ENCODE results near the gene APRT. TPM values are rescaled to one million over a fixed set of nuclear protein-coding genes. Genes with fewer than 3 reads are reported as not detected.
A peak's percentile ranks its signal among the peaks of the same experiment; 100 is the strongest.
"Not testable (repeated sequence)": the region's sequence is repeated elsewhere in the genome, so short reads cannot be mapped to it uniquely, and the experiment has no call there.

APRT gene
- total RNA-seq, 6 donors from 2014 or later = 76.5 to 147 (median 124) TPM

- DNase-seq (peak in 1 of 2 donors; percentile 68), ATAC-seq (ENCODE audit: low FRiP score in 2 of 2) (no peak)
- H3K36me3 ChIP-seq = peaks cover 0 to 53% (median 28%) of the 10 kb centered on the region in 4 donors
- no peaks in the 10 kb centered on the region for H3K27me3 ChIP-seq
- H3K27ac ChIP-seq = no peak overlapping the region
- 88% methylated on average over 16 to 24 of the region's 24 CpGs for WGBS, 2 donors
- TF ChIP-seq CTCF (IDR thresholded peaks at IDR 0.05) (no peak), POLR2A (IDR thresholded peaks at IDR 0.05) (no peak), POLR2AphosphoS5 (IDR thresholded peaks at IDR 0.05) (no peak), EP300 (IDR thresholded peaks at IDR 0.05) (no peak)
- H3K4me3 ChIP-seq = no peak overlapping the region
- peaks cover 0 to 3% (median 0%) of the 10 kb centered on the region in 4 donors for H3K4me1 ChIP-seq
- H3K9me3 ChIP-seq = no peaks in the 10 kb centered on the region
These were observed 17.0 kb upstream of the APRT start for GRCh38 chr16:88828711-88829110.

DNA sequence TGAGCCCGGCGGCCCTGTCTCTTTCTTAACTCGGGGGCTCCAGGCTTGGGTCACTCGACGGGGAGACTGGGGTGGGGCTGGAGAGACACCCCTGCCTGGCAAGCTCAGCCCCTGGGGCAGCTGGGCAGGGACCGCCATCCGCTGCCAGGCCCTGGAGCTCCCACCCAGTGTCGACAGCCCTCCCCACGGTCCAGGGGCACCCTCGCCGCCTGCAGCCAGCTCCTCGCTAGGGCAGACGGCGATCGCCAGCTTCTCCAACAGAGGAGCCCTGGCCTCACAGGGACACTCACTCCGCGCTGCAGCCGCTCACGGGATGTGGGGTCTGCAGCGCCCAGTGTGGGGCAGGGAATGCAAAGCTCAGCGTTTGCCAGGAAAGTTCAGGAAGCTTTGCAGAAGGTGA, 16.0 kb upstream of the APRT start:
- Histone ChIP-seq H3K4me3 (no peak overlapping the region), H3K9me3 (no peaks in the 10 kb centered on the region), H3K27me3 (no peaks in the 10 kb centered on the region), H3K4me1 (peaks cover 0 to 3% (median 0%) of the 10 kb centered on the region in 4 donors), H3K27ac (no peak overlapping the region), H3K36me3 (peaks cover under 1 to 60% (median 32%) of the 10 kb centered on the region in 4 donors)
- 96% methylated on average over 3 to 21 of the region's 21 CpGs for WGBS, 2 donors
- TF ChIP-seq POLR2AphosphoS5 (IDR thresholded peaks at IDR 0.05) (no peak), POLR2A (IDR thresholded peaks at IDR 0.05) (no peak)
- ATAC-seq (ENCODE audit: low FRiP score in 2 of 2) (no peak), DNase-seq (peak in 1 of 2 donors; percentile 65)

GRCh38 chr16:88826070-88826840, 14.5 kb upstream of the APRT start:
- H3K27me3 ChIP-seq = no peaks in the 10 kb centered on the region
- H3K27ac ChIP-seq = no peak overlapping the region
- peak in 1 of 2 donors; percentile 57 for DNase-seq
- no peak overlapping the region for H3K4me3 ChIP-seq
- no peaks in the 10 kb centered on the region for H3K9me3 ChIP-seq
- H3K4me1 ChIP-seq = peaks cover 0 to 3% (median 0%) of the 10 kb centered on the region in 4 donors
- TF ChIP-seq CTCF (IDR thresholded peaks at IDR 0.05) = no peak
- TF ChIP-seq POLR2A (IDR thresholded peaks at IDR 0.05) = no peak
- peaks cover 8 to 75% (median 46%) of the 10 kb centered on the region in 4 donors for H3K36me3 ChIP-seq
- ATAC-seq (ENCODE audit: low FRiP score in 2 of 2) = no peak
- 91 to 93% methylated on average over 20 to 26 of the region's 26 CpGs for WGBS, 2 donors

GRCh38 chr16:88825146-88825545, 13.4 kb upstream of the APRT start:
- H3K4me1 ChIP-seq = peaks cover 0 to 3% (median 0%) of the 10 kb centered on the region in 4 donors
- H3K27ac ChIP-seq = no peak overlapping the region
- no peaks in the 10 kb centered on the region for H3K27me3 ChIP-seq
- DNase-seq = no peak
- no peak for TF ChIP-seq POLR2A (IDR thresholded peaks at IDR 0.05)
- TF ChIP-seq CTCF (IDR thresholded peaks at IDR 0.05) = no peak
- TF ChIP-seq POLR2AphosphoS5 (IDR thresholded peaks at IDR 0.05) = no peak
- TF ChIP-seq EP300 (IDR thresholded peaks at IDR 0.05) = no peak
- no peak overlapping the region for H3K4me3 ChIP-seq
- ATAC-seq (ENCODE audit: low FRiP score in 2 of 2) = no peak
- WGBS, 2 donors = 97% methylated on average over 11 of the region's 12 CpGs; no CpG with 5 or more reads in 1 of the 2 donors
- peaks cover 8 to 84% (median 53%) of the 10 kb centered on the region in 4 donors for H3K36me3 ChIP-seq
- H3K9me3 ChIP-seq = no peaks in the 10 kb centered on the region

DNA sequence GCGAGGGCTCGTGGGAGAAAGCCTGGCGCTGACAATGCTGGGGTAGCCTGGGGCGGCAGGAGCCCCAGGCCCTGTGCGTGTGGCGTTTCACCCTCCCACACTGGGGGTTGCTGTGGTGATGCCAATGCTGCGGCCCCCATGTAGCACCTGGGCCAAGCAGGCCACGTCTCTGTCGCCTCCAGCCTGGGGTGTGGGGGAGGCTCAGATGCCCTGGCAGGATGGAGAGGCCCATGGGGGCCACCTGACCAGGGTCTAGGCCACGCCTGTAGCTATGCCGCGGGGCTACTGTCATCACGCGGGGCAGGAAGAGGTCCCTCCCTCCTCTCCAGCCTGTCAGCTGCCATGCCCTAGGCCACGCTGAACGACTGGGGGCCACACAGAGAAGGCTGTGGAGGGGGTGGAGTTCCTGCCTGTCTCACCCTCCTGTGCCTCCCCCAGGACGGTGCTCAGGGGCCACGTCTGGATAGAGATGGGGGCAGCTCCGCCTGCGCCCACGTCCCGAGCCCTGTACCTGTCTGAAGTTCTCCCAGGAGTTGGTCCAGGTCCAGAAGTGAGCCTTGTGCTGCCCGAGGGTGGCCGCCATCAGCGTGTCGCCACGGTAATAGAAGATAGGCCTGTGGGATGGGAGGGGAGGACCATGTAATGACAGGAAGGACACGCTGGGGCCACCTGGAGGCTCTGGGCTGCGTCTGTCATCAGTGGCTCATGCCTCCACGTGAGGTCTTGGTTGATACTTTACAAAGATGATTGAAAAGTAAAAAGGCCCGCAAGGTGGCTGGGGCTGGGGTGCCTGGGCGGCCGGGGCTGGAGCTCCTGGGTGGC, 12.7 kb upstream of the APRT start:
- Histone ChIP-seq H3K27ac (no peak overlapping the region), H3K36me3 (peaks cover 8 to 83% (median 53%) of the 10 kb centered on the region in 4 donors), H3K27me3 (no peaks in the 10 kb centered on the region), H3K4me3 (no peak overlapping the region), H3K9me3 (no peaks in the 10 kb centered on the region), H3K4me1 (no peaks in the 10 kb centered on the region)
- ATAC-seq (ENCODE audit: low FRiP score in 2 of 2) (no peak), DNase-seq (peak in 1 of 2 donors; percentile 63)
- WGBS, 2 donors = 90 to 92% methylated on average over 17 to 33 of the region's 33 CpGs
- TF ChIP-seq POLR2AphosphoS5 (IDR thresholded peaks at IDR 0.05) = no peak
- TF ChIP-seq POLR2A (IDR thresholded peaks at IDR 0.05) = no peak
- no peak for TF ChIP-seq EP300 (IDR thresholded peaks at IDR 0.05)
- TF ChIP-seq CTCF (IDR thresholded peaks at IDR 0.05) = no peak

- not testable (repeated sequence) for ATAC-seq (ENCODE audit: low FRiP score in 2 of 2); H3K27ac ChIP-seq; H3K27me3 ChIP-seq; H3K4me3 ChIP-seq; H3K9me3 ChIP-seq; H3K4me1 ChIP-seq
- peaks cover 8 to 77% (median 49%) of the 10 kb centered on the region in 4 donors for H3K36me3 ChIP-seq
- peak in 1 of 2 donors; percentile 54 for DNase-seq
- WGBS, 2 donors = 97 to 98% methylated on average over 13 to 21 of the region's 31 CpGs
These were observed 11.9 kb upstream of the APRT start for GRCh38 chr16:88823646-88824045.
